CD4-positive, alpha-beta T cell treated with Interleukin-2 at 100 ng/mL for 4 hours (primary cell): Measurements from ENCODE around the gene PRKN.

Experiments used
- DNase-seq: peaks from one replicate; pipeline ENCODE4 v3.0.0-alpha.2; 2020; ENCODE audit warnings: low spot score

The PRKN gene

DNA sequence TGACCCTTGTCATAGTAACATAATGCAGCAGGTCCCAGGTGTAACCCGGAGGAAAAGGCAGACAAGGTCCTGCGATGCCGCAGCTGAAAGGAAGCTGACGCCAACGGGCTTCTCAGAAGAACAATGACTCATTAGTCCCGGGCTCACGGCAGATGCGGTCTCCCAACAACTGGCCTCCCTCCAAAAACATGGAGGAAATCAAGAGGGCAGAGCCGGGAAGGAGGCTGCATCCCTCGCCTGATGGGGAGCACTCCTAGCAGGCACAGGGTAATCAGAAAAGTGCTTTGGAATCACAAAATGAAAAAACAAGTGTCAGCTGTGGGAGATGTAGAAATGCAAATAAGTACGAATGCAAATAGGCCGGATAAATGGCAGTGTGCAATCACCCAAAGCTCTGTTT is 1288.5 kb downstream of the PRKN start:
- no peak for DNase-seq

DNA sequence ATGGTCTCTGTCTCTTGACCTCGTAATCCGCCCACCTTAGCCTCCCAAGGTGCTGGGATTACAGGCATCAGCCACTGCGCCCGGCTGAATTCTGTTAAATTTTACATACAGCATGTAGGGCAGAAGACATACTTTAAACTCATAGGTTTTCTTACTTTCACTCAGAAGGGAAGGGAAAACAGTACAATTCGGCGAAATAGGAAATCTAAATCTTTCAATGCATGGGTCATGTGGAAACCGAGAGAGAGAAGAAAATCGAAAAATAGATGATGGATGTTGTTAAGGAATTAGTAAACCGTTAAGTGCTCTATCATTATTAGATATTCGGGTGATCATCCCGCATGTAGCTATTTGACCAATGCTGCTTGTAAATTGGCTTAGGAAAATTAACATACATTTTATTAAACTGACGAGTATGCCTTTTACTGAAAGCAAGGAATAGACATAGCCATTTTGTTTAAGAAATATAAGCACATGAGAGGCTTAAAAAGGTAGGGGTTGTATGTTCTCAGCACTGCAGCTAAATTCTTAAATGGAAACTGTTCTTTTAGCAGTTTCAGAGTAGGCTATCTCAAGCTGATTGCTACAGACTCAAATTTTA is 1289.0 kb downstream of the PRKN start:
- no peak for DNase-seq

DNA sequence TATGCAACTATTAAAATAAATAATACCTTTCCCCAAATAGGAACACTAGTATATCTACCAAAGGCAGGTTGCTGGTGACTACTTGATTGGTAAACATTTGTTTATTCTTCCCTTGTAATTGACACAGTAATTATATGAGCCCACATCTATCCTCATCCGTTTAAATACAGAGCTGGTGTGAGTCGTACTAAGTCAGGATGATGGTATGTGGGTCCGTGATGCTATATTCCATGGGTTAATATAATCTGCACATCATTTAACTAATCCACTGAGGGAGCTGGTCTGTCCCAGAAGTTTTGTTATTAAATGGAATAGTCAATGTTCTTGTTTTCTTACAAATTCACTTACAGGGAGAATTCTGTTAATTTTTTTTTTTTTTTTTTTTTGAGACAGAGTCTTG is 1289.7 kb downstream of the PRKN start:
- no peak for DNase-seq

DNA sequence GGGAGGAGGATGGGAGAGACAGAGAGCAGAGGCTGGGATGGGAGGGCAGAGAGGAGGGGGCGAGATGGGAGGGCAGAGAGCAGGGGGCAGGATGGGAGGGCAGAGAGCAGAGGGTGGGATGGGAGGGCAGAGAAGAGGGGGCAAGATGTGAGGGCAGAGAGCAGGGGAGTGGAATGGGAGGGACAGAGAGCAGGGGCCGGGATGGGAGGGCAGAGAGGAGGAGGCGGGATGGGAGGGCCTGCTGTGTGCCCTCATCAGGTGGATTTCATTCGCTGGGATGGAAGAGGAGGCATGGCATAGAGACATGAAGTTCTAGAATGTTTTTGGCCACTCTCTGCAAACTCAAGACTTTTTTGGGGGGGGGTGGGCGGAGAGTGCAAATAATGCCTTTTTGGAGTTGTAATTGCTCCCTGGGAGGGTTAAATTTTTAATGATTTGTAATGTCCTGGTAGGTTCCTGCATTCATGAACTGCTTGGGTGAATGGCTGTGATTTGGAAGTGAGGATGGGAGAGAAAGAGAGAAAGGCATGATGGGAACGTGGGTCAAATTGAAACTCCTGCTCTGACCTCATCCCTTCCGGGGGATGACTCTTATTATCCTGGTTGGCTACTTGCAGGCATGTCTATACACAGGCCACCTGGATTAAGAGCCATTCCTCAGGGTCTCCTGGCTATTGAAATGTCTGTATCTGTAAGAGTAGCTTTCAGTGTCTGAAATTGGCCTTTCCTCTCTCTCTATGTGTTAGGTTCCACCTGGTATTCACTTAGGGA is 1291.3 kb downstream of the PRKN start:
- no peak for DNase-seq

DNA sequence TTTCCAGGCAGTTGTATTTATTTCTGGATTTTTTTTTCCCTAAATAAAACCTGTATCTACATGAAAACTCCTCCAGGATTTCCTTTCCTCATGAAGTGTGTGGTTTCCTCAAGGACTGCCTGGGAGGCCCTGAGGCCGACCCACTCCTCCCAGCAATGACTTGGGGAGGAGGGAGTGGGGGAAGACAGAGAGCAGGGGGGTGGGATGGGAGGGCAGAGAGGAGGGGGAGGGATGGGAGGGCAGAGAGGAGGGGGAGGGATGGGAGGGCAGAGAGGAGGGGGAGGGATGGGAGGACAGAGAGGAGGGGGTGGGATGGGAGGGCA is 1291.9 kb downstream of the PRKN start:
- DNase-seq = no peak

DNA sequence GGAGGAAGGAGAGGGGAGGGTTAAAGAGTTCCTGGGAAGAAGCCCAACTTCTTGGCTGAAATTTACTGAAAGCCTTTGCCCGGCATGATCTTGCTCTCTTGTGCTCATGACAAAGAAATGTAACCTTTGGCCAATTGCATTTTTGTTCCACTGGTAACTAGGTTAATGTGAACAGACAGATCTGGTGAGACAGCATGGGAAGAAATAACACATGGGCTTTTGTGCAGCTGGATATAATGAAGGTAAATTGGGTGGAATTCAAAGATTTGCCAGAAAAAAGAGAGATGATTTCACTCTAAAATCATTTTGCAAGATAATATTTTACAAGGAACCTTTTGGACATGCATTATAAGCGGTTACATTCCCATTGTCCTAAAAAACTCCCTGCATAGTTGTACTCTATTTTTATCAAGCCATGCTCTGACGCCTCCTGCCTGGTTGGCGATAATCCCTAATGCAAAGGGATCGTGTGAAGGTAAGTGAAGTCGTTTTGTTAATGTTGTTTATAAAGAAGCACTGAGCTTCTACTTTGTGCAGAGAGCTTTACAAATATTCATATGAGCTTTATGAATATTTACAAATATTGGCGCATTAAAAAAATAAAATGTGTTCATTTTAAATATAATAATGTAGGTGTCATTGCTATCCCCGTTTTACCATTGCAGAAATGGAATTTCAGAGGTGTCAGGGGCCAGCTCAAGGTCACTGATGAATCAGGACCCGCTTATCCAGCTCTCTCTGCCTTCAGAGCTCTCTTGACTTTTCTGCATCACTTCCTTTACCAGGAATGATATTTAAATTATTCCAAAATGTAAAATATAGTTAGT is 1292.4 kb downstream of the PRKN start:
- DNase-seq = no peak

DNA sequence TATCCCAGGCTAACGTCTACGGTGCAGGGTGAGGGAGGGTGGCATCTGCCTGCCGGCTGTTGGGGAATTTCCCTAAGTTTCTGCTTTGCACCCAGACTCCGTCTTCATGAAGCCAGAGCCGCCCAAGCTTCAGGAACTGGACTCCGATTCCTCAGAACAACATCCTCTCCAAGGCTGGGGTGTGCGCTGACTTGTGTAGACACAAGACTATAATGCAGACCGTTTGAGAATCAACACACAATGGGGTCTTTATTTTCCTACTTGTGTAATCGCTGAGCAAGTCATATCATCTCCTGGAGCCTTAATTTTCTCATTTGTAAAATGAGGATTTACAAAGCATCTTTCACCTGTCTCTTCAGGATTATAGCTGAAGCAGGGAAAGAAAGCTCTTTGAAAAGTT is 1293.2 kb downstream of the PRKN start:
- DNase-seq = no peak

DNA sequence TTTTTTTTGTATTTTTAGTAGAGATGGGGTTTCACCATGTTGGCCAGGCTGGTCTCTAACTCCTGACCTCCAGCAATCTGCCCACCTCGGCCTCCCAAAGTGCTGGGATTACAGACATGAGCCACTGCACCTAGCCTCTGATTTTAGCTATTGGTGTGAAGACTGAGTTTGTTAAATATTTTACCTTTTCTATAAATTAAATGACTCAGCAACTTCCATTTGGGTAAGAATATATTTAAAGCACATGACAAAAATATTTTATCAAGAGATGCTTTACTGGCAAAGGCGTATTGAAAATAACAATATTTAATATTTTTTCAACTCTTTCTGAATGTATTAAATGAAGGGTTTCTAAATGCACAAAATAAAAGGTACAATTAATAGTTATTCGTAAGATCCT is 1295.0 kb downstream of the PRKN start:
- no peak for DNase-seq

DNA sequence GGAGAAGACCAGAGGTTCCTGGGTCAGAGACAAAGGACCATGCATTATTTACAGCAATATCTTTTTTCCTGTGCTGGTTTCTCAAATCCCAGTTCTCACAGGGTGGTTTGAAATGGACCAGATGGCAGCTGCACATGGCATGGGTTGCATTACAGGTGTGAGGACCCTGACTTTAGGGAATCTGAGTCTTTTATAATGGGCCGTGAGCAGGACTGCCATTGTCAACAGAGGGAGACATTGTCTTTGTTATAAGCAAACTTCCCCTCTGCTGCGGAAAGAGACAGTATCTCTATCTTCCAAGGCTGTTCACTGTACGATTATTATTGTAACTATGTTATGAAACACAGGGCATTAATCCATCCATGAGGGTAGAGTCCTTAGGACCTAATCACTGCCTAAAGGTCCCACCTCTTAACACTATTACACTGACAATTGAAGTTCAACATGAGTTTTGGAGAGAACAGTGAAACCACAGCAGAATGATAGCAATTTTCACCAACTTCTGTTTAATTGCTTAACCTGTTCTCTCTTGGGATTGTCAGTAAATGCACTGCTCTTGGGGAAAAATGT is 1297.6 kb downstream of the PRKN start:
- no peak for DNase-seq

DNA sequence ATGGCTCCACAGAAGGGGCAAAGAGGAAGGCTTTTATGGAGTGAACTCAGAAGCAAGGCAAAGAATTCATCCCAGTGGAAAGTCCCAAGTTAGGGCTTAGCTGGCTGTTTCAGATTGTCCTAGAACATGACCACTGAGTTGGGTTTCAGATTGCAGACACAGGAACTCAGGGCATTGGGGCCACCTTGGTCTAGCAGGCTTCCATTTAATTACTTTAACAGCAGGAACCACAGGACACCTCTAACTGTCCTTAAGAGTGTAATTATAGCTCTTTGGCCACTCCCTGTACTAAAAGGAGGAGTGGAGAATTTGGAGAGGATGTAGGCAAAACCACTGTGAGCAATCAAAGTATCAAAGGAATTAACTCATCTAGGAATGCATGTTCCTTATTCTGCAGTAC is 1303.1 kb downstream of the PRKN start:
- no peak for DNase-seq

DNA sequence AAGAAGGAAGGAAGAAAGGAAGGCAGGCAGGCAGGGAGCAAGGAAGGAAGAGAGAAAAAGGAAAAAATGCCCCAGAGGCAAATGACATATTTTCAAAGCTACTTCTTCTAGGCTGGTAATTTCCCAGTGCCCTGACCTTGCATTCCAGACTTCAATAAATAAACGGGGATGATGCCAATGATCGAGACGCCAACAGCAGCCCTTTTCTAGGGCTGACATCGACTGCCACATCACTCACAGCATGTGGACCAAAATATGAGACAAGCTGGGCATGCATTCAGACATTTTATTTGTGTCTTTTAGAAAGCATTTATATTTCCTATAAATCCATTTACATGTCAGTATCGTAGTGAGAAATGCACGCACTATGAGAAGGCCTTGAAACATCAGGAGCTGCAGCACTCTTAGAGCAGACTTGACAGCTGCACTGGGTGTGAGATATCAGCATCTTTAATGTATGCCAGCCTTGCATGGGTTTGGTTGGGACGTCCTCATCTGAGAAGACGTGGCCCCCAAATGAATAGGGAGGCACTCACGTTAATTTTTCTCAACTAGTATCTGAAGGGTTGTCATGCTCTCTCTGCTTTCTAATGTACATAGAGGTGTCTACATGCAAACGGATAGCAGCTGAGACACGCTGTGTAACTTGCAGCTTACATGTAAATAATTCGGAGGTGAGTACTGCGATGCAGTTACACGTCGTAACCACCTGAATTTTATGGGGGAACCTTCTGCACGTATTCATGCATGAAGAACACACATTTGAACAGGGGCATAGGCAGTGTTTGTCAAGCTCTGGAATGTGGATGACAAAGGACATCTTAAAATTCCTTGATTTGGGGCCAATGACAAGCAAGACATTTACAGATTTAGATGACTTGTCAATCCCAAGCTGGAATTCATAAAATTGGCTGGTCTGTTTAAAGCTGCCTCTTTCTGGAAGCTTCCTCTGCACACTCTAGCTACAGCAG is 1304.6 kb downstream of the PRKN start:
- DNase-seq = no peak

DNA sequence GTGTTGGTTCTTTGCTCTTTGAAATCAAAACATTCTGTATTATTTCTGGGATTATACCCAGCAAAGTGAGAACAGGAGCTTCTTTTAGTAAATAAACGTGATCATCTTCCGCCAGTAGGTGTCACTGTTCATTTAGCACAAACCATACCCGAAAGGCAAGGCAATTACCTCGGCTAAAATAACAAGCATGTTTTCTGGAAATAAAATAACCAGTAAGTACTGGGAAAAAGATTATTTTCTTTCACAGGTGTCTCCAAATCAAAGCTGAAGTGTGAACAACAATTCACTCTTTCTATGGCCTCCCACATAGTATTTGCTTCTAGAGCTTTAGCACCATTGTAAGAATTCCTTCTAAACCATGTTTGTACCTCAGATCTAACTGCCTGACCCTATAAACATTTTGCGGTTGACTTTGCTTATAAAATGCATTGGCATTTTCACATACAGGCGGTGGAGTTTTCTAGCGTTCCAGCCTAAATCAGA is 1309.1 kb downstream of the PRKN start:
- DNase-seq = peak; percentile 51

DNA sequence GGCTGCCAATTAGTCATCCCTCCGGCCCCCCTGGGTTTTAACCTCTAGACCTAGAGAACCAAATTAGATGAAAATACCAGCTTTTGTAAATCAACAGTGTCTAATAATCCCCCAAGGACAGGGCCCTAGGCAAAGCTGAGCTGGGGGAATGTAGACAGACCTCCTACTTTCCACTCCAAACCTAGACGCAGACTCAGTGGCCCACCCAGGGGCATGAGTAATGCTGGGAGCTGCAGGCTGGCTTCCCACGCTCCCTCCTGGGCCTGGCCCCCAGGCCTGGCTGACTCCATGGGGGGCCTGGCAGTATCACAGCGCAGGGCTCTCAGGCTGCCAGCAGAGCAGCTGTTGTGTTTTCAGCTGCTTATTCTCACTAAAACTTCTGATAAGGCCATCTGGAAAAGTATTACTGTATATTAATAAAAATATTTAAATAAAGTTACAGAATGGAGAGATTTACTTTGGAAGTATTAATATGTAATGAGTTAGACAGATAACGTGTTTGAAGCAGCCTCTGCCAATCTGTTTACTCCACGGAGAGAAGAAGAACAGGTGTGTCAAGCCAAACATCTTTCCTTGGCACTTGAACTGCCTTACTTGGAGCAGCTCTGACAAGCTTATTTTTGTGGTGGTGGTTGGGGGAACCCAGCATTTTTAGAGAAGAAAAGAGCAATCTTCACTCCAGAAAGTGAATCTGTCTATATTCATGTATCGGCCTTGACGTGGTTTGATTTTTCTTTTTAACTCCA is 1309.7 kb downstream of the PRKN start:
- no peak for DNase-seq

DNA sequence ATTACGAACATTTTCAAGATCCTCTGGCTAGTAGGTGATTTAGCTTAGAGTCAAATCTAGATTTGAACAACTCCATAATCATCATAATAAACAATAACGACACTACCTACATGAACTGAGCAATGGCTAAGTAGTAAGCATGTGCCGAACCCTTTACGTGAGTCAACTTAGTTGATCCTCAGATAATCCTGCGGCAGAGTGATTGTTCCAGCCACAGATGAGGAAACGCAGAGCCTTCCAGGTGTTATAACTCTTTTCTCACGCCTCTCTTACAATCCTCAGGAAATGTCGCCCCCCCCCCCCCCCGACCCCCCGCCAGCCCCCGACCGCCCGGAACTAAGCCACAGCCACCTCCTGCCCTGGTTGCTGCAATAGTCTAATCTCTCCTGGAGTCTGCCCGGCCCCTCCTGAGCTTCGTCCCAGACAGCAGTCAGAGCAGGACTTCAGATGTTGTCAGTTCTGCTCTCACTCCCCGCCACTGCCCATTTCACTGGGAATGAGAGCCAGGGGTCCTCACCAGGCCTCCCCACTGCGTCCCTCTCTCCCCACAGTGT is 1312.2 kb downstream of the PRKN start:
- no peak for DNase-seq

DNA sequence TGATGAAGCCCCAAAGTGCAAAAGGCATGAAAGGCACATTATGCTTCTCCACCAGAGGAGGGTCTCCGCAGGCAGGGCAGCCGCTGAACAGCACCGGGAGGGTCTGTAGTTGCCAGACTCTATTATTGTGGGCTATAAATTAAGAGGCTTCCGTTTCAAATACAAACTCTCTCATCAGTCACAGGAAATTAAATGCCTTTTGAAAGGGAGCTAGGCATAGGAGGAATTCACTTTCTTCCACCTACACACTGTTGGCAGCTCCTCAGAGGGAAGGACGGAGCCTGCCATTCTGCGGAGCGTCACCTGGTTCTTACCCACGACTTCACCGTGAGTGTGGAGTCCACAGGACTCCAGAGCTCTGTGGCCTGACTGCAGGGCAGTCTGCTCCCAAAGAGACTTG is 1312.9 kb downstream of the PRKN start:
- no peak for DNase-seq

DNA sequence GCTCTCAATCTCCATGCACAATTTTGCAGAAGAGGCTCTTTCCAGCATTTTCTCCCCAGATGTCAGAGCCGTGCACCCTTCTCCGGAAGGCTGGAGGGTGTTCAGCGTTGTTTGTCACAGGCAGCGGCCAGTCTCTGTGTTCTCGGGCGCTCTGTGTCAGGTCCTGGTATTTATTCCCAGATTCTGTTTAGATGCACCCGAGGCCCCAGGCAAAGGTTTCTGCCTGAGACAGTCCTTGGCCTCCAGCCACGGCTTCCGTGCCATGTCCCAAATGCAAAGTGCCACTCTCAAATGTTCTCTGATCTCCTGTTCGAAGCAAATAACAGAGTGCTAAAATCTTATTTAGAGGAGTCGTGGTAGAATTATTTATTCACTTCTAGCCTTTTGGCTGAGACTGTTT is 1313.4 kb downstream of the PRKN start:
- DNase-seq = no peak

DNA sequence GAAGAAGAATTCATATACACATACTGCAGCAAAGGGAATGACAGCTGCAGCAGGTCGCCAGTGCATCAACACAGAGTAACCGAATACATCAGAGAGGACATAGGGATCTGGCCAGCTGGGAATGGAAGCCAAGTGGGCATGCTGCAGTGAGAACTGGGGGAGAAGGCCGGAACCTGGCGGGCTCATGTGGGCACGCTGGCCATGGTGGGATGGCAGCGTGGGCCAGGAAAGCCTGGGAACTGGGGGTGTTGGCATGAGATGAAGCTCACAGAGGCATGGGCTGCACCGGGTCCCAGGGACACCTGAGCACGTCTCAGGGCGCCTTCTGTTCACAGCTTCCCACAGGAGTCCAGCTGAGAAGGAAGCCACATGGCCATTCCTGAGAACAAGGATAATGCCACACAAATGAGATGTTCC is 1314.2 kb downstream of the PRKN start:
- no peak for DNase-seq

DNA sequence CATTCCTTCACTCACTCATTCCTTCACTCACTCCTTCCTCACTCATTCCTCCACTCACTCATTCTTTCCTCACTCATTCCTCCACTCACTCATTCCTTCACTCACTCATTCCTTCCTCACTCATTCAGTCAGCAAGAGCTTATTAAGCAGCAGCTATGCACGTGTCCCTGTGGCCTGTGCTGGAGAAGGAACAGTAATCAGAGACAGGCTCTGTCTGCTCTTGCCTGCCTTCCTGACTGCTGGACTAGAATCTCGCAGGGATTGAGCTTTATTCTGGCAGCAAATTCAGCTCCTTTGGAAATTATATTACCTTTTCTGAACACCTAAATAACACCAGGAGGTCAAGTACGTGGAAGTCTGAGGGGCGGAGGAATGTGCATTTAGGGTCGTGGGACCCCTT is 1314.8 kb downstream of the PRKN start:
- no peak for DNase-seq

DNA sequence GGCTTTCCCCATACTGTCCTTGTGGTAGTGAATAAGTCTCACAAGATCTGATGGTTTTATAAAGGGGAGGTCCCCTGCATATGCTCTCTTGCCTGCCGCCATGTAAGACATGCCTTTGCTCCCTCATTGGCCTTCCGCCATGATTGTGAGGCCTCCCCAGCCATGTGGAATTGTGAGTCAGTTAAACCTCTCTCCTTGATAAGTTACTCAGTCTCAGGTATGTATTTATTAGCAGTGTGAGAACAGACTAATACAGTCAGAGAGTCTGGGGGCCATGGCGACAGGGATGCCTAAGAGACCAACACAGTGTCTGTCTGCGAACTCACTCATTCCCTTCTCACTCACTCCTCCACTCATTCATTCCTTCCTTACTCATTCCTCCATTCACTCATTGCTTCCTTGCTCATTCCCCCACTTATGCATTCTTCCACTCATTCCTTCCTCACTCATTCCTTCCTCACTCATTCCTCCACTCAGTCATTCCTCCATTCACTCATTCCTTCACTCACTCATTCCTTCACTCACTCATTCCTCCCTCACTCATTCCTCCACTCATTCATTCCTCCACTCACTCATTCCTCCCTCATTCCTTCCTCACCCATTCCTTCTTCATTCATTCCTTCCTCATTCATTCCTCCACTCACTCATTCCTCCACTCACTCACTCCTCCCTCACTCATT is 1316.2 kb downstream of the PRKN start:
- no peak for DNase-seq

DNA sequence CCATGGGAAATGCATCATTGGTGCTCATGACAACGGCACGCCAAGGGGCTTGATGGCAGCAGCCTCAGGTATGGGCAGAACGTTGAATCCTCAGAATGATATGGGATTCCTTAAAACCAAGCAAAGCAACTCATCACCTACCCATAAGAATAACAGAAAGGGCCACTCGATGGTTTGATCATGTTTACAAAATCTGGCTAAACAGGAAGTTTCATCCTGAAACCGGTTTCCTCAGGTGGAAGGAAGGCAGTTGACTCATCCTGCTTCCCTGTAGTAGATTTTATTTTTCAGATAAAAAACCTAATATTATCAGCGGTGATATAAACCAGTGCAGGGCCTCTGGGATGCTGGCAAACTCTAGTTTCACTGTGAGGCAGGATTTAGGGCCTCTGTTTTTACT is 1316.8 kb downstream of the PRKN start:
- no peak for DNase-seq
